ENCODE data around the gene DMRTB1. TPM values are rescaled to one million over a fixed set of nuclear protein-coding genes. Genes with fewer than 3 reads are reported as not detected.

The DMRTB1 gene
- total RNA-seq, 1 experiment from 2014 or later, result not detected

DNA sequence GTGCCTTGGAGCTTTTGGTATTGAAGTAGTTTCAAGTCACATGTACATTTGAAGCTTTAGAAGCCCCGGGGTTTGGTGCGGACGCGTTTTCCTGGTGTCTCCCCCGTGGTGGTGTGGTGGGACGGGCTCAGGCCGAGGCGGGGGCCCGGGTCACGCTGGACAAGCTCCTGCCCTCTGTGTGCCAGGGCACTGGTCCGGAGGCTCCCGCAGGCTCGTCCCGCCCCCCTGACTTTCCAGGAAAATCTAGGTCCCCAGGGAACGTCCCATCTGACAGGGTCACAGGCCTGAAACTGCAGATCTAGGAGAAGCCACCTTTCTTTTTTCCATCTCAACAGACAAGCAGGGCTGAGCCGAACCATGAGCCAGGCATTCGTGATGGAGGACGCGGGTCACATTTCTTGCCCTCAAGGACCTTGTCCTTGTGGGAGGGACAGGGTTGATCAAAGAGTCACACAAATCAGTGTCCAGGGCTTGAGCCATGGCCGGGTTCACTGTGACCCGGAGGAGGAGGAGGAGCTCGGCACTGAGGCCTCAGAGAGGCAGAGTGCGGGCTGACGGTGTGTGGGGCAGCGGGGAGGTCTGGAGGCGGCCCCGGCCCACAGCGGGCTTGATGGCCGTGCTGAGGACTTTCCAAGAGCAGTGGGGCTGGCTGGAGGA lies 1.6 kb downstream of the DMRTB1 start:
- Histone ChIP-seq H3K9me3 (ENCODE audit: control insufficient read depth, insufficient read depth, low read depth, low read length) (no peaks in the 10 kb centered on the region), H3K36me3 (ENCODE audit: control insufficient read depth, insufficient read depth, low read length) (no peaks in the 10 kb centered on the region), H3K4me1 (ENCODE audit: control insufficient read depth, insufficient read depth, low read length) (no peaks in the 10 kb centered on the region), H3K27ac (ENCODE audit: low read length) (no peak overlapping the region), H3K4me3 (ENCODE audit: low read depth in 2 of 2, low read length in 2 of 2) (no peak overlapping the region), H3K27me3 (ENCODE audit: control insufficient read depth, insufficient read depth, low read length) (no peaks in the 10 kb centered on the region; the same call in 1 of the 2 replicates)
- in situ Hi-C loops (cut with HindIII; ENCODE audit: low pct_unique_long_range_greater_than_20kb, low sequenced_read_pairs), result no loop called here
- intact Hi-C loops (cut with micrococcal nuclease; ENCODE audit: unreplicated experiment), result no loop called here
- CTCF ChIA-PET, result interaction anchor here (0.5 to 0.6 kb wide), 2 partner anchors 722 to 1353 kb away, joined by 3 to 4 read pairs; no protein-coding TSS in a partner anchor
- ATAC-seq, result no peak; the same call in 1 of the 2 replicates
- no TSS peak for BruUV-seq (replicated peaks)
- no peak for DNase-seq (ENCODE audit: low read depth, low spot score)
- TF ChIP-seq REST (IDR thresholded peaks at IDR 0.05; ENCODE audit: insufficient read depth in 1 of 2, low read depth in 2 of 2, low read length in 1 of 2) (no peak), SIN3A (IDR thresholded peaks at IDR 0.05; ENCODE audit: borderline replicate concordance, insufficient read depth, low read depth, low read length) (no peak), POLR2AphosphoS5 (IDR thresholded peaks at IDR 0.05; ENCODE audit: low read depth, low read length) (no peak), TCF7L2 (IDR thresholded peaks at IDR 0.05; ENCODE audit: low read depth, low read length) (no peak)
- TF ChIP-seq, protein P1, sequence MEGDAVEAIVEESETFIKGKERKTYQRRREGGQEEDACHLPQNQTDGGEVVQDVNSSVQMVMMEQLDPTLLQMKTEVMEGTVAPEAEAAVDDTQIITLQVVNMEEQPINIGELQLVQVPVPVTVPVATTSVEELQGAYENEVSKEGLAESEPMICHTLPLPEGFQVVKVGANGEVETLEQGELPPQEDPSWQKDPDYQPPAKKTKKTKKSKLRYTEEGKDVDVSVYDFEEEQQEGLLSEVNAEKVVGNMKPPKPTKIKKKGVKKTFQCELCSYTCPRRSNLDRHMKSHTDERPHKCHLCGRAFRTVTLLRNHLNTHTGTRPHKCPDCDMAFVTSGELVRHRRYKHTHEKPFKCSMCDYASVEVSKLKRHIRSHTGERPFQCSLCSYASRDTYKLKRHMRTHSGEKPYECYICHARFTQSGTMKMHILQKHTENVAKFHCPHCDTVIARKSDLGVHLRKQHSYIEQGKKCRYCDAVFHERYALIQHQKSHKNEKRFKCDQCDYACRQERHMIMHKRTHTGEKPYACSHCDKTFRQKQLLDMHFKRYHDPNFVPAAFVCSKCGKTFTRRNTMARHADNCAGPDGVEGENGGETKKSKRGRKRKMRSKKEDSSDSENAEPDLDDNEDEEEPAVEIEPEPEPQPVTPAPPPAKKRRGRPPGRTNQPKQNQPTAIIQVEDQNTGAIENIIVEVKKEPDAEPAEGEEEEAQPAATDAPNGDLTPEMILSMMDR (IDR thresholded peaks at IDR 0.05), result no peak
- POLR2A ChIA-PET, result no interaction called here

- no peak overlapping the region for H3K27ac ChIP-seq (ENCODE audit: low read length)
- in situ Hi-C loops (cut with HindIII; ENCODE audit: low pct_unique_long_range_greater_than_20kb, low sequenced_read_pairs), result no loop called here
- CTCF ChIA-PET, result no interaction called here
- H3K9me3 ChIP-seq (ENCODE audit: control insufficient read depth, insufficient read depth, low read depth, low read length), result no peaks in the 10 kb centered on the region
- DNase-seq (ENCODE audit: low read depth, low spot score), result no peak
- H3K4me3 ChIP-seq (ENCODE audit: low read depth in 2 of 2, low read length in 2 of 2), result no peak overlapping the region
- BruUV-seq (replicated peaks), result no TSS peak
- intact Hi-C loops (cut with micrococcal nuclease; ENCODE audit: unreplicated experiment), result no loop called here
- TF ChIP-seq TCF7L2 (IDR thresholded peaks at IDR 0.05; ENCODE audit: low read depth, low read length) (no peak), REST (IDR thresholded peaks at IDR 0.05; ENCODE audit: insufficient read depth in 1 of 2, low read depth in 2 of 2, low read length in 1 of 2) (no peak), POLR2AphosphoS5 (IDR thresholded peaks at IDR 0.05; ENCODE audit: low read depth, low read length) (no peak), SIN3A (IDR thresholded peaks at IDR 0.05; ENCODE audit: borderline replicate concordance, insufficient read depth, low read depth, low read length) (no peak)
- TF ChIP-seq, protein P1 (IDR thresholded peaks at IDR 0.05), result no peak
- H3K4me1 ChIP-seq (ENCODE audit: control insufficient read depth, insufficient read depth, low read length), result no peaks in the 10 kb centered on the region
- ATAC-seq, result no peak
- H3K27me3 ChIP-seq (ENCODE audit: control insufficient read depth, insufficient read depth, low read length), result no peaks in the 10 kb centered on the region; the same call in 1 of the 2 replicates
- POLR2A ChIA-PET, result no interaction called here
- no peaks in the 10 kb centered on the region for H3K36me3 ChIP-seq (ENCODE audit: control insufficient read depth, insufficient read depth, low read length)
Measured at GRCh38 chr1:53461323-53462044, 2.3 kb downstream of the DMRTB1 start.
